Peyer's patch (tissue), 4 donors: ENCODE measurements around the gene SNED1. TPM values are rescaled to one million over a fixed set of nuclear protein-coding genes. Genes with fewer than 3 reads are reported as not detected.
"Not testable (repeated sequence)": the region's sequence is repeated elsewhere in the genome, so short reads cannot be mapped to it uniquely, and the experiment has no call there.

ENCODE experiments used
- DNase-seq, 3 donors: peaks; one replicate each; pipeline ENCODE4 v3.0.0-alpha.2; 2017 to 2019
- H3K27ac ChIP-seq, 4 donors: fragments of 200-600 bp; sonication (generic); one replicate each; pipeline ENCODE4 v1.5.1; 2016 to 2019
- H3K27me3 ChIP-seq, 2 donors: fragments of 200-600 bp; sonication (generic); one replicate each; pipeline ENCODE4 v1.5.1; 2019
- H3K36me3 ChIP-seq, 3 donors: fragments of 200-600 bp; sonication (generic); one replicate each; pipeline ENCODE4 v1.5.1; 2016 to 2019
- H3K4me1 ChIP-seq, 4 donors: fragments of 200-600 bp; sonication (generic); one replicate each; pipeline ENCODE4 v1.5.1; 2016 to 2019
- H3K4me3 ChIP-seq, 4 donors: fragments of 200-600 bp; sonication (generic); 1 replicate in 3 of 4; 2 replicates in 1 of 4; pipeline ENCODE4 v1.5.1; 2016 to 2019; ENCODE audit warnings: mild to moderate bottlenecking in 1 of 4
- H3K9me3 ChIP-seq, 4 donors: fragments of 200-600 bp; sonication (generic); one replicate each; pipeline ENCODE4 v1.5.1; 2016 to 2019; ENCODE audit warnings: mild to moderate bottlenecking in 1 of 4
- POLR2A ChIP-seq, 2 donors: fragments of 450-650 bp; IDR thresholded peaks; one replicate each; pipeline ENCODE4 v1.5.1; 2017; ENCODE audit warnings: antibody characterized with exemption in 2 of 2, mild to moderate bottlenecking in 2 of 2, moderate library complexity in 2 of 2
- total RNA-seq, 4 donors: library from RNA; depleted of rRNA; stranded (reverse); fragments of >200 nt; gene quantifications; one replicate each; pipeline ENCODE4 v1.1.0, GENCODE V29; 2016
- TF ChIP-seq, protein P1 (sequence below), 6 experiments: fragments of 450-650 bp in 4 of 6; fragments of 200-600 bp in 2 of 6; sonication (generic) in 1 of 6; IDR thresholded peaks; one replicate each; pipeline ENCODE4 v1.5.1; 2017 to 2019; ENCODE audit warnings: antibody characterized with exemption in 6 of 6, mild to moderate bottlenecking in 3 of 6, moderate library complexity in 1 of 6

Gene SNED1
- total RNA-seq, 4 donors from 2014 or later, result 6.8 to 83.3 (median 25.2) TPM

DNA sequence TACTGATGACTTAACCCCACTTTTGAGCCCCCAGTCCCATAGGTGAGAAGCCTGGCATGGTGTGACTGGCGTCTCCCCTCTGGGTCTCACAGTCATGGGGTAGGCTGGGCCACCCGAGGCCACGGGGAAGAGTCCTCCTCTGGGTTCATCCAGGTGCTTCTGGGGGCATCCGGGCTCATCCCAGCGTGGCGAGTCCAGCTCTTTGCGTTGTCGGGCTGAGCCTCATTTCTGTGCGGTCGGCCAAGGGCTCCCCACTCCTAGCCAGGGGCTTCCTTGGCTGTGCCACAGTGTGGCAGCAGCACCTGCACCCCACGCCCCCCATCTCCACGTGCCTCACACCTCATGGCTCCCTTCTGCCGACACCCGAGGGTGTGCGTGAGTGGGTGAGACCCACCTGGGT, 27.6 kb upstream of the SNED1 start:
- TF ChIP-seq POLR2A (IDR thresholded peaks at IDR 0.05), result no peak
- TF ChIP-seq, protein P1, sequence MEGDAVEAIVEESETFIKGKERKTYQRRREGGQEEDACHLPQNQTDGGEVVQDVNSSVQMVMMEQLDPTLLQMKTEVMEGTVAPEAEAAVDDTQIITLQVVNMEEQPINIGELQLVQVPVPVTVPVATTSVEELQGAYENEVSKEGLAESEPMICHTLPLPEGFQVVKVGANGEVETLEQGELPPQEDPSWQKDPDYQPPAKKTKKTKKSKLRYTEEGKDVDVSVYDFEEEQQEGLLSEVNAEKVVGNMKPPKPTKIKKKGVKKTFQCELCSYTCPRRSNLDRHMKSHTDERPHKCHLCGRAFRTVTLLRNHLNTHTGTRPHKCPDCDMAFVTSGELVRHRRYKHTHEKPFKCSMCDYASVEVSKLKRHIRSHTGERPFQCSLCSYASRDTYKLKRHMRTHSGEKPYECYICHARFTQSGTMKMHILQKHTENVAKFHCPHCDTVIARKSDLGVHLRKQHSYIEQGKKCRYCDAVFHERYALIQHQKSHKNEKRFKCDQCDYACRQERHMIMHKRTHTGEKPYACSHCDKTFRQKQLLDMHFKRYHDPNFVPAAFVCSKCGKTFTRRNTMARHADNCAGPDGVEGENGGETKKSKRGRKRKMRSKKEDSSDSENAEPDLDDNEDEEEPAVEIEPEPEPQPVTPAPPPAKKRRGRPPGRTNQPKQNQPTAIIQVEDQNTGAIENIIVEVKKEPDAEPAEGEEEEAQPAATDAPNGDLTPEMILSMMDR (IDR thresholded peaks at IDR 0.05), result no peak
- no peak for DNase-seq

DNA sequence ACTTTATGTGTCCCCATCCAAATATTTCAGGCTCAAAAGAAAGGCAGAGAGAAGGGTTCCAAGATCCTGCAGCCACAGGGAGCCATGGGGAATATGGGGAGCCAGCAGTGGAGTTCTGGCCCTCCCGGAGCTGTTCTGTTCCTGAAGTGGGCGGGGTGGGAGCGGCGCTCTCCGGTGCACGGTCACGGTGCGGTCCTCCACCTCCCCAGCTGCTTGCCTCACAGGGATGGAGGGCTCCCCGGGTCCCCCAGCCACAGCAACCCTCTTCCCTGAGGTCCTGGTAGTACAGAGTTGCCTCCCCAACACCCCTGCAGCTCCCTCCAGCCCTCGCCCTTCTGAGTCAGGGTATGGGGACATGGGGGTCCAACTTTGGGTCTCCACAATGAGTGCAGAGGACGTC, 26.2 kb upstream of the SNED1 start:
- no peaks in the 10 kb centered on the region for H3K4me1 ChIP-seq
- H3K9me3 ChIP-seq, result no peaks in the 10 kb centered on the region
- no peak for DNase-seq
- H3K4me3 ChIP-seq, result no peak overlapping the region
- TF ChIP-seq, protein P1 (IDR thresholded peaks at IDR 0.05), result no peak
- TF ChIP-seq POLR2A (IDR thresholded peaks at IDR 0.05), result no peak
- no peaks in the 10 kb centered on the region for H3K27me3 ChIP-seq
- H3K36me3 ChIP-seq, result no peaks in the 10 kb centered on the region
- H3K27ac ChIP-seq, result no peak overlapping the region

More for the DNA sequence above, 27.6 kb upstream of the SNED1 start:
- H3K4me1 ChIP-seq, result no peaks in the 10 kb centered on the region
- H3K9me3 ChIP-seq, result no peaks in the 10 kb centered on the region
- H3K27ac ChIP-seq, result no peak overlapping the region
- H3K36me3 ChIP-seq, result no peaks in the 10 kb centered on the region
- no peaks in the 10 kb centered on the region for H3K27me3 ChIP-seq
- no peak overlapping the region for H3K4me3 ChIP-seq

DNA sequence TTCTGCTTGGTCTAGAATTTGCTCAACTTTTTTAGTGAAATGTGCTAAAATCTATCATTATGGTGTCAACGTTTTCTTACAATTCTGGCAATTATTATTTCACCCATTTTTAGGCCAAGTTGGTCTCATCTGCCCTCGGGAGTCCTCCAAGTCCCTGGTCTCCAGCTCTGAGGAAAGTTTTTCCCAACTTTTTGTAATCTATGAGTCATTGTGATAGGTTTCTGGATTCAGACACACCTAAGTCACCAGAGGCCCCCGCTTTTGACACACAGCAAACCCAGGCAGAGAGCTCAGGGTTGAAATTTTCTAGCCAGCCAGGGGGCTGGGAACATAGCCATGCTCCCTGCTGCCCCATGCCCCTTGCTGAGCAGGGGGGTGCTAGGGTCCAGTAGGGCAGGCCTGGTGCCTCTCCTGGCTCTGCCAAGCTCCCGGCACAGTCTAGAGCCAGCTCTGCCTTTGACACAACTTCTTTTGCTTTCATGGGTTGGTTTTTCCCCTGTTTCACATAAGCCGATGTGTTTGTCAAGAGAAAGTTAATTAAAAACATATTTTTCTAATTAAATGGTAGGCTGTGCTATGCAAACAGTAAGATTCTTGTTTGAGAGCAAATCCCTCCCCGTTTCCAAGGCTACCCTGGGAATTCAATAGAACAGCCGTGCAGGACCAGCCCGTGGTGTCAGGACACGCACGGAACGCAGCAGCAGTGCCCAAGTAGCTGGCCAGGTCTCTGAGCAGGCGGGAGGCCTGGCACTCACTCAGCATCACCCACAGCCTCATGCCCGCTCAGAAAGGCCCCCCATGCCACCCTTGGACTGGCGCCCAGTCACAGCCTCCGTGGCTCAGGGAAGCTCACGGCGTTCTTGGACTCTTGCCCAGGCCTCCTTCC, 25.5 kb upstream of the SNED1 start:
- Histone ChIP-seq H3K27ac (no peak overlapping the region), H3K27me3 (no peaks in the 10 kb centered on the region), H3K36me3 (no peaks in the 10 kb centered on the region), H3K4me1 (no peaks in the 10 kb centered on the region), H3K4me3 (no peak overlapping the region), H3K9me3 (no peaks in the 10 kb centered on the region)
- TF ChIP-seq, protein P1 (IDR thresholded peaks at IDR 0.05), result no peak
- TF ChIP-seq POLR2A (IDR thresholded peaks at IDR 0.05), result no peak
- DNase-seq, result no peak

DNA sequence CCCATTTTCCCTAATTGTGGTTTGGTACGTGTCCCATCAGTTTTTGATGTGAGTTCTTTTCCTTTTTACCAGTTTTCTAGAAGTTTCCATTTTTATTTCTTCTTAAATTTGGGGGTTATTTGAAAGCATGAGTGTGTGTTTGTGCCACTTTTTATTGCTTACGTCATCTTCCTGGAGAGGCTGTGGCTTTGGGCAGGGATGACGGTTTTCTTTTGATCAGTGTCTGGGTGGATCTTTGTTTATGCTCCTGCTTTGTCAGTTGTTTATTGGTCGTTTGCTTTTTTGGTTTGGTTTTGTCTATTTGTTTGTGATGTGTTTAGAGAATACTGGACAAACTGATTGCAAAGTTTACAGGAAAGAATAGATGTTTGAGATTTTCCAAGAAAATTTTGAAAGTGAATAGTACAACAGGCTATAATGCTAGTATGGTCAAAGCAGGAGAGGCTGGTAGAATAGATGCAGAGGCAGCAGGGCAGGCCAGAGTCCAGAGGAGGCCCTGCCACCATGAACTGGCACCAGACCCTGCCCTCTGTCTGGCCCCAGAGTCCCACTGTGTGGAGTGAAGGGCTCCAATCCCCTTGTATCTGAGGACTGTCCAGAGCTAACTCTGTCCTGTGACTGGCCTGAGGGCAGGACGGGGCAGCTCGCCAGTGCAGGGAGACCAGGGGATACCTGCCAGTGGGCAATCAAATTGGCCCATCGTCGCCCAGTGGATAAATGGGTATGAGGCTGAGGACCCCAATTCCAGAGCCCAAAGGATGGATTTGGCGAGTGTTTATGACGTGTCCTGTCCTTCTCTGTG, 23.4 kb upstream of the SNED1 start:
- no peaks in the 10 kb centered on the region for H3K9me3 ChIP-seq
- no peaks in the 10 kb centered on the region for H3K36me3 ChIP-seq
- H3K27me3 ChIP-seq, result no peaks in the 10 kb centered on the region
- H3K4me1 ChIP-seq, result no peaks in the 10 kb centered on the region
- DNase-seq, result no peak
- TF ChIP-seq, protein P1 (IDR thresholded peaks at IDR 0.05), result no peak
- TF ChIP-seq POLR2A (IDR thresholded peaks at IDR 0.05), result no peak
- no peak overlapping the region for H3K4me3 ChIP-seq
- H3K27ac ChIP-seq, result no peak overlapping the region

DNA sequence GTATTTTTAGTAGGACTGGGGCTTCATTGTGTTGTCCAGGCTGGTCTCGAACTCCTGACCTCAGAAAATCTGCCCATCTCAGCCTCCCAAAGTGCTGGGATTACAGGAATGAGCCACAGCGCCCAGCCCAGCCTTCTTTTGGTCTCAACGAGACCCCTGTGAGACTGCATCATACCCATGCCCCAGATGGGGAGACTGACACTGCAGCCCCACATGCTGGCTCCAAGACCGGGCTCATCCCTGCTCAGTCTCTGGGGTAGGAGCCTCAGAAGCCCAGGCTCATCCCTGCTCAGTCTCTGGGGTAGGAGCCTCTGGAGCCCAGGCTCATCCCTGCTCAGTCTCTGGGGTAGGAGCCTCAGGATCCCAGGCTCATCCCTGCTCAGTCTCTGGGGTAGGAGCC, 22.5 kb upstream of the SNED1 start:
- H3K4me3 ChIP-seq, H3K9me3 ChIP-seq, H3K27ac ChIP-seq, H3K4me1 ChIP-seq, H3K36me3 ChIP-seq, H3K27me3 ChIP-seq, DNase-seq: not testable (repeated sequence)

DNA sequence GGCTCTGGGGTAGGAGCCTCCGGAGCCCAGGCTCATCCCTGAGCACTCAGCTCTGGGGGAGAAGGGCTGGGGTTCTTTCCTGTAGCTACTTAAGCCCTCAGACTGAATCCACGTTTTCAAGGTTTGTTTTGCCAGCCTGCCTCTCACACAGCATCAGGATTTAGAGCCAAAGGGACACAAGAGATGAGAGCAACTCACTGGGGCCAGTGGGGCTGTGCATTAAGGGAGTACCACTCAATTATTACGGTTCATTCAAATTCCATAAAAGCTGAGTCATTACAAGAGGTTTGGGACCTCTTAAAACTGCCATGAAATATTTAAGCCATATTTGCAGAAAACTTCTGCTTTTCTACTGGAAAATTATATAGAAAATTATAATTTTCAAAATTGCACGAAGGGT, 17.1 kb upstream of the SNED1 start:
- Histone ChIP-seq H3K27me3 (no peaks in the 10 kb centered on the region), H3K4me1 (no peaks in the 10 kb centered on the region), H3K9me3 (no peaks in the 10 kb centered on the region), H3K4me3 (no peak overlapping the region), H3K36me3 (no peaks in the 10 kb centered on the region), H3K27ac (no peak overlapping the region)
- no peak for DNase-seq
- TF ChIP-seq, protein P1 (IDR thresholded peaks at IDR 0.05), result no peak
- no peak for TF ChIP-seq POLR2A (IDR thresholded peaks at IDR 0.05)
